T-cell (primary cell): ENCODE results near the gene DOCK4. TPM values are rescaled to one million over a fixed set of nuclear protein-coding genes. Genes with fewer than 3 reads are reported as not detected.

ENCODE experiments used
- ATAC-seq, 4 experiments: fragments of 200-7000 bp in 3 of 4; fragments of 150-1000 bp in 1 of 4; cut with Tn5 transposase; replicated peaks in 1 of 4; 1 replicate in 3 of 4; 2 replicates in 1 of 4; pipeline ENCODE4 v1.10.0; 2021; ENCODE audit warnings: moderate library complexity in 3 of 4, mild to moderate bottlenecking in 2 of 4, moderate number of reproducible peaks in 1 of 4
- CTCF ChIA-PET, 2 donors: fragments of 300-600 bp; sonication (Branson Sonifier 250); formaldehyde crosslinking; loops; one replicate each; lab custom pipeline; 2022; ENCODE audit warnings: antibody characterized with exemption in 2 of 2; lab: Charles Lee
- POLR2A ChIA-PET, 2 donors: fragments of 300-600 bp; sonication (Branson Sonifier 250); formaldehyde crosslinking; loops; one replicate each; lab custom pipeline; 2022; ENCODE audit warnings: antibody characterized with exemption in 2 of 2; lab: Charles Lee
- DNase-seq, 35 experiments: peaks; one replicate each; pipeline versions ENCODE4 v3.0.0 to v3.0.0-alpha.2; 2013 to 2023
- H3K27ac ChIP-seq: one replicate; pipeline ENCODE4 v1.5.1; 2013; ENCODE audit warnings: low read length
- H3K27me3 ChIP-seq, 2 experiments: replicated peaks in 1 of 2; 1 replicate in 1 of 2; 2 replicates in 1 of 2; pipeline versions ENCODE4 v1.6.1 to v1.7.0; 2013; ENCODE audit warnings: low read length in 1 of 2, mixed read lengths in 1 of 2; ENCODE audit not compliant: control insufficient read depth in 2 of 2, insufficient read depth in 2 of 2; ENCODE audit errors: extremely low read depth in 1 of 2
- H3K36me3 ChIP-seq, 2 donors: 1 replicate in 1 of 2; 2 replicates in 1 of 2; pipeline versions ENCODE4 v1.6.1 to v1.7.0; 2013; ENCODE audit warnings: low read length in 1 of 2; ENCODE audit not compliant: control insufficient read depth in 2 of 2, insufficient read depth in 1 of 2; ENCODE audit errors: extremely low read depth in 1 of 2
- H3K4me1 ChIP-seq, 2 experiments: 1 replicate in 1 of 2; 2 replicates in 1 of 2; pipeline versions ENCODE4 v1.6.1 to v1.7.0; 2013; ENCODE audit warnings: low read length in 2 of 2, mixed read lengths in 1 of 2; ENCODE audit not compliant: insufficient read depth in 2 of 2, control insufficient read depth in 1 of 2; ENCODE audit errors: extremely low read depth in 1 of 2
- H3K4me3 ChIP-seq, 2 donors: 1 replicate in 1 of 2; 2 replicates in 1 of 2; pipeline versions ENCODE4 v1.5.1 to v1.7.0; 2013; ENCODE audit warnings: mild to moderate bottlenecking in 2 of 2, low read length in 1 of 2, moderate library complexity in 1 of 2; ENCODE audit not compliant: control insufficient read depth in 1 of 2; ENCODE audit errors: extremely low read depth in 1 of 2
- H3K9me3 ChIP-seq: 2 replicates; pipeline ENCODE4 v1.7.0; 2013
- H3K27ac Mint-ChIP-seq, 2 donors: one replicate each; pipeline ENCODE4 v1.8.0; 2020 to 2021; ENCODE audit warnings: mild to moderate bottlenecking in 2 of 2, mixed read lengths in 2 of 2
- H3K27me3 Mint-ChIP-seq, 2 donors: one replicate each; pipeline ENCODE4 v1.8.0; 2021 to 2022; ENCODE audit warnings: mixed read lengths in 2 of 2
- H3K36me3 Mint-ChIP-seq: one replicate; pipeline ENCODE4 v1.8.0; 2021; ENCODE audit warnings: mixed read lengths
- H3K4me1 Mint-ChIP-seq, 3 donors: one replicate each; pipeline ENCODE4 v1.8.0; 2020 to 2022; ENCODE audit warnings: mixed read lengths in 3 of 3, mild to moderate bottlenecking in 1 of 3
- H3K4me3 Mint-ChIP-seq, 3 donors: one replicate each; pipeline ENCODE4 v1.8.0; 2020 to 2022; ENCODE audit warnings: mild to moderate bottlenecking in 3 of 3, mixed read lengths in 3 of 3, moderate library complexity in 3 of 3
- H3K9me3 Mint-ChIP-seq, 3 donors: one replicate each; pipeline ENCODE4 v1.8.0; 2020 to 2022; ENCODE audit warnings: mixed read lengths in 3 of 3
- WGBS: methylation state at CpG from one replicate; pipeline ENCODE4 v1.1.5; 2013; ENCODE audit warnings: missing lambda C conversion rate; ENCODE audit not compliant: insufficient coverage; 5-methylcytosine and 5-hydroxymethylcytosine counted together
- total RNA-seq, 35 experiments: library from RNA in 6 of 35; stranded (reverse) in 6 of 35; fragments of 120-200 nt in 1 of 35; gene quantifications; one replicate each; pipeline versions ENCODE4 v1.2.1 to v1.2.4 and lab custom pipeline; 2013 to 2026

The DOCK4 gene
- total RNA-seq, 5 donors from 2014 or later (not counting 1 experiment from before 2014, with no cell fraction given), result 0.35 to 1.4 (median 0.85) TPM

DNA sequence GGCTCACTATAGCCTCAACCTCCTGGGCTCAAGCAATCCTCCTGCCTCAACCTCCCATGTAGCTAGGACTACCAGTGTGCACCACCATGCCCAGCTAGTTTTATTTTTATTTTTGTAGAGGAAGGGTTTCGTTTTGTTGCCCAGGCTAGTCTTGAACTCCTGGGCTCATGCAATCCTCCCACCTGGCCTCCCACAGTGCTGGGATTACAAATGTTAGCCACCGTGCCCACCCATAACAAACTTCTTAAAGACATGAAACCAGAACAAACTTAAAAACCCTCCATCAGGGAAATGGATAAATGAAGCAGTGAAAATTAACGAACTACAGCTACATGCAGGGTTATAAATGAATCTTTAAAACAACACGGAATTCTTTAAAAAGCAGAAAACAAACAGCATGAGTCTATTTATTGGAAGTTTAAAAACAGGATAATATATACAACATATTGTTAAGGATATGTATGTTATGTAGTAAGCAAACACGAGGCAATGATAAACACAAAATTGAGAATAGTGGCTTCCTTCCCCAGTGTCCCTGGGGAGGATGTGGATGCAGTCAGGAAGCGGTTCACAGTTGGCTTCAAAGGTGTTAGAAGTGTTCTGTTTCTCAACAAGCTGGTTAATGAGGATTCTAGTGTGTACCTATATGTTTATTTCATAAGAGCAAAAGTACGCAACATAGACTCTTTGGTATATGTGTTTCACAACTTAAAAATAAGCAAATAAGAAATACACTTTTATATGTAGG, 515.7 kb downstream of the DOCK4 start:
- H3K4me1 Mint-ChIP-seq, result no peaks in the 10 kb centered on the region
- ChIA-PET CTCF (no interaction called here), POLR2A (no interaction called here)
- DNase-seq, result no peak
- H3K27me3 ChIP-seq, result no peaks in the 10 kb centered on the region
- H3K36me3 ChIP-seq, result no peaks in the 10 kb centered on the region
- no peaks in the 10 kb centered on the region for H3K9me3 Mint-ChIP-seq
- no peaks in the 10 kb centered on the region for H3K9me3 ChIP-seq
- H3K4me1 ChIP-seq, result no peaks in the 10 kb centered on the region
- no peak overlapping the region for H3K27ac Mint-ChIP-seq
- H3K27ac ChIP-seq, result no peak overlapping the region
- peaks cover 3 to 4% of the 10 kb centered on the region in 2 donors for H3K27me3 Mint-ChIP-seq
- H3K4me3 Mint-ChIP-seq, result no peak overlapping the region
- ATAC-seq, result no peak
- WGBS, result no CpG with 5 or more reads among the region's 7 CpGs
- no peaks in the 10 kb centered on the region for H3K36me3 Mint-ChIP-seq
- H3K4me3 ChIP-seq, result no peak overlapping the region

DNA sequence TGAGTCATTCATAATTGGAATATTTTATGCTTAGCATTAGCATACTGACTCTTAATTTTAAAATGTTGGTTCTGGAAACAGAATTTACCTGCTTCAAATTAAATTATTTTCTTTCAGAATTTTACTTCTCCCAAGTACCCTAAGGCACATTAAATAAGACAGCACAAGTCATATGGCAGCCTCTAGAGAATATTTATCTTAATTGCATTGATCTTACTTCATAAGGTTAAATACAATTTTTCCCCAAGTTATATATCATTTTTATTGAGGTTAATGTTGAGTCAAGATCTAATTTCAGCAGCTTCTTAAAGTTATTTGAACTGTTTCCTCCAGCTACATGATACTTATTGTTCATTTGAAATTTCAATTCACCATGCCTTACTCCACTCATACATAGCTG, 520.9 kb downstream of the DOCK4 start:
- Mint-ChIP-seq H3K9me3 (no peaks in the 10 kb centered on the region), H3K36me3 (no peaks in the 10 kb centered on the region), H3K4me1 (no peaks in the 10 kb centered on the region), H3K4me3 (no peak overlapping the region), H3K27ac (no peak overlapping the region), H3K27me3 (peaks cover 2 to 4% of the 10 kb centered on the region in 2 donors)
- H3K27me3 ChIP-seq, result no peaks in the 10 kb centered on the region
- H3K27ac ChIP-seq, result no peak overlapping the region
- H3K9me3 ChIP-seq, result no peaks in the 10 kb centered on the region
- no peak overlapping the region for H3K4me3 ChIP-seq
- ATAC-seq (no peak), DNase-seq (no peak)
- no peaks in the 10 kb centered on the region for H3K36me3 ChIP-seq
- ChIA-PET CTCF (no interaction called here), POLR2A (no interaction called here)
- no peaks in the 10 kb centered on the region for H3K4me1 ChIP-seq

DNA sequence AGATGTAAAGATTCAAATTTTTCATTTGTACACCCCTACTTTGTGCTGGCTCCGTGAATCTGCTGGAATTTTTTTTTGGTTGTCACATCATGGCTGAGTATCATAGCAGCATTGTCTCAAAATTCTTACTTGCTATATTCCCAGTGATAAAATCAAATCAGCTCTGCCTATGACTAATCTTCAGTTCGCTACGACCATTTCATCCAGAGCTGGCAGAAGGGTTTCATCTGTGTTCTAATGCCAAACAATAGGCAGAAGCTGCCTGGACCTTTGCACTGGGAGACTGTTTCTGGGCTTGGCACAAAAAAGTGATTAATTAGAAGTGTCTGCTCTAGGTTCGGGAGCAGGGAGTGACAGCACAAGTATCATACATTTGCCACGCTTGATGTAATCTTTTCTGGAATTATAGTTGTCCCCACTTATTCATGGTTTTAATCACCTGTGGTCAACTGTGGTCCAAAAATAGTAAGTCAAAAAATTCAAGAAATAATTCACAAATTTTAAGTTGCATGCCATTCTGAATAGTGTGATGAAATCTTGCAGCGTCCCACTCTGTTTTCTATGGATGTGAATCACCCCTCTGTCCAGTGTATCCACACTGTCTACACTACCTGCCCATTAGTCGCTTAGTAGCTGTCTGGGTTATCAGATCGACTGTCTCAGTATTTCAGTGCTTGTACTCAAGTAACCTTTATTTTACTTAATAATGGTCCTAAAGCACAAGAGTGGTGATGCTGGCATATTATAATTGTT, 523.4 kb downstream of the DOCK4 start:
- no peak overlapping the region for H3K27ac ChIP-seq
- no peaks in the 10 kb centered on the region for H3K27me3 ChIP-seq
- H3K9me3 ChIP-seq, result no peaks in the 10 kb centered on the region
- no peak overlapping the region for H3K4me3 Mint-ChIP-seq
- DNase-seq (no peak), ATAC-seq (no peak)
- no peaks in the 10 kb centered on the region for H3K9me3 Mint-ChIP-seq
- no peaks in the 10 kb centered on the region for H3K36me3 Mint-ChIP-seq
- POLR2A ChIA-PET, result interaction anchor here in 1 of 2 donors (0.6 kb wide), 1 partner anchor 51 kb away, joined by 5 read pairs; no protein-coding TSS in a partner anchor
- H3K27me3 Mint-ChIP-seq, result peaks cover 2 to 13% of the 10 kb centered on the region in 2 donors
- H3K4me3 ChIP-seq, result no peak overlapping the region
- H3K27ac Mint-ChIP-seq, result no peak overlapping the region
- H3K4me1 ChIP-seq, result no peaks in the 10 kb centered on the region
- H3K4me1 Mint-ChIP-seq, result no peaks in the 10 kb centered on the region
- CTCF ChIA-PET, result no interaction called here
- H3K36me3 ChIP-seq, result no peaks in the 10 kb centered on the region
- 73% methylated on average over 2 of the region's 8 CpGs for WGBS

GRCh38 chr7:111681242-111681641, 525.0 kb downstream of the DOCK4 start:
- WGBS, result 100% methylated on average over 2 of the region's 3 CpGs
- CTCF ChIA-PET, result no interaction called here
- Histone ChIP-seq H3K27me3 (no peaks in the 10 kb centered on the region), H3K4me1 (no peaks in the 10 kb centered on the region), H3K36me3 (no peaks in the 10 kb centered on the region), H3K27ac (no peak overlapping the region), H3K4me3 (no peak overlapping the region), H3K9me3 (no peaks in the 10 kb centered on the region)
- POLR2A ChIA-PET, result no interaction called here
- no peaks in the 10 kb centered on the region for H3K4me1 Mint-ChIP-seq
- H3K27me3 Mint-ChIP-seq, result peaks cover 2 to 13% of the 10 kb centered on the region in 2 donors
- DNase-seq (no peak), ATAC-seq (no peak)
- no peak overlapping the region for H3K4me3 Mint-ChIP-seq
- no peak overlapping the region for H3K27ac Mint-ChIP-seq
- no peaks in the 10 kb centered on the region for H3K9me3 Mint-ChIP-seq
- H3K36me3 Mint-ChIP-seq, result no peaks in the 10 kb centered on the region

- DNase-seq, result no peak
- Mint-ChIP-seq H3K27ac (no peak overlapping the region), H3K4me3 (no peak overlapping the region), H3K27me3 (peaks cover 2 to 20% of the 10 kb centered on the region in 2 donors), H3K36me3 (no peaks in the 10 kb centered on the region), H3K4me1 (no peaks in the 10 kb centered on the region), H3K9me3 (no peaks in the 10 kb centered on the region)
- ChIA-PET CTCF (no interaction called here), POLR2A (no interaction called here)
- no peak overlapping the region for H3K4me3 ChIP-seq
- H3K4me1 ChIP-seq, result no peaks in the 10 kb centered on the region
- no peak overlapping the region for H3K27ac ChIP-seq
- WGBS, result 71% methylated on average over 1 of the region's 2 CpGs
- H3K36me3 ChIP-seq, result no peaks in the 10 kb centered on the region
- ATAC-seq, result no peak
- H3K27me3 ChIP-seq, result no peaks in the 10 kb centered on the region
- no peaks in the 10 kb centered on the region for H3K9me3 ChIP-seq
Observed at GRCh38 chr7:111678986-111679385, 527.2 kb downstream of the DOCK4 start.

DNA sequence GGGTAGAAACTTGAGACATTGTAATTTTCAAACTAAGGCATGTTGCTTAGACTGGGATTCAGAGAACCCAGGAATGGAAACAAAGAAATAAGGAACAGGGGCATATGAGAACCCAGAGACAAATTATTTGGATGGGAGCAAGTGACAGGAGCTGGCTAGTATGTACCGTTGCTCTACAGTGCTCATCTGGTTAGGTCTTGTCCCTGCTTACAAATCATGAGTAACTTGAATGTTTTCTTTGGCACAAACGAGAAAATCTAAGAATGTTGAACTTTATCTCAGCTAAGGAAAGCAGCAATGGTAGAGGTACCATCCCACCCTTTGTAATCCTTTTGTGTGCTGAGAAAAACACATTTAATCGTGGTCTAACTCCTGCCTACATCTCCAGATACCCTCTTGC, 527.9 kb downstream of the DOCK4 start:
- Mint-ChIP-seq H3K27me3 (peaks cover 6 to 21% of the 10 kb centered on the region in 2 donors), H3K9me3 (no peaks in the 10 kb centered on the region), H3K4me1 (no peaks in the 10 kb centered on the region), H3K36me3 (no peaks in the 10 kb centered on the region), H3K4me3 (no peak overlapping the region), H3K27ac (no peak overlapping the region)
- H3K27me3 ChIP-seq, result no peaks in the 10 kb centered on the region
- 67% methylated on average over 1 of the region's 3 CpGs for WGBS
- ATAC-seq, result no peak
- ChIA-PET POLR2A (no interaction called here), CTCF (no interaction called here)
- no peak overlapping the region for H3K4me3 ChIP-seq
- H3K27ac ChIP-seq, result no peak overlapping the region
- no peaks in the 10 kb centered on the region for H3K36me3 ChIP-seq
- no peaks in the 10 kb centered on the region for H3K9me3 ChIP-seq
- DNase-seq, result no peak
- no peaks in the 10 kb centered on the region for H3K4me1 ChIP-seq
